WTC11 (cell line): ENCODE measurements around the gene BAG1.

Experiments
- FOXJ3 ChIP-seq: sonication (generic); formaldehyde crosslinking; IDR thresholded peaks from 2 replicates; pipeline ENCODE4 v1.9.0; 2021; ENCODE audit warnings: missing genetic modification reagents, mild to moderate bottlenecking, borderline replicate concordance
- FOXP1 ChIP-seq: sonication (generic); formaldehyde crosslinking; IDR thresholded peaks from 2 replicates; pipeline ENCODE4 v1.8.0; 2022; ENCODE audit warnings: missing genetic modification reagents, mild to moderate bottlenecking, moderate library complexity, borderline replicate concordance
- ZNF138 ChIP-seq: sonication (generic); formaldehyde crosslinking; conservative IDR thresholded peaks from 2 replicates; pipeline ENCODE4 v1.8.1; 2022; ENCODE audit warnings: mild to moderate bottlenecking, moderate library complexity, missing genetic modification reagents
- ZNF416 ChIP-seq: fragments of 250-450 bp; sonication (Bioruptor Pico); IDR thresholded peaks from 2 replicates; pipeline ENCODE4 v1.9.0; 2021; ENCODE audit warnings: mild to moderate bottlenecking, inconsistent platforms
- TF ChIP-seq, protein P1 (sequence below): fragments of 200-600 bp; IDR thresholded peaks from 2 replicates; pipeline ENCODE4 v1.8.0; 2022; ENCODE audit warnings: antibody characterized with exemption

DNA sequence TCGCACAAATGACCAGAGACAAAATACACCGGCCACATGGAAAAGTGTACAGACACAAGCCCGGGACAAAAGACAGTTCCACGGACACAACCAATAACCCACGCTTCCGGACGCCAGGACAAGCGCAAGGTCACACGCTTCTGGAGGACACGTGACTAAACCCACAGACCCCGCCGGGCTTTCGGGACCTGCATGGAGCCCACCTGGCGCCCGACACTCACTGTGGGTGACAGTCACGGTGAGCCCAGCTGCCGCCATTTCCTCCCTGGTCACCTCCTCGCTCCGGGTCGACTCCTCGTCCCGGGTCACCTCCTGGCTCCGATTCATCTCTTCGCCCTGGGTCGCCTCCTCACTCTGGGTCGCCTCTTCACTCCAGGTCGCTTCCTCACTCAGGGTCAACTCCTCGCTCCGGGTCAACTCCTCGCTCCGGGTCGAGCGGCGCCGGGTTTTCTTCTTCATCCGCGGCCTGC is 470 bp downstream of the BAG1 start:
- no peak for TF ChIP-seq FOXP1
- TF ChIP-seq ZNF138, result no peak
- TF ChIP-seq, protein P1, sequence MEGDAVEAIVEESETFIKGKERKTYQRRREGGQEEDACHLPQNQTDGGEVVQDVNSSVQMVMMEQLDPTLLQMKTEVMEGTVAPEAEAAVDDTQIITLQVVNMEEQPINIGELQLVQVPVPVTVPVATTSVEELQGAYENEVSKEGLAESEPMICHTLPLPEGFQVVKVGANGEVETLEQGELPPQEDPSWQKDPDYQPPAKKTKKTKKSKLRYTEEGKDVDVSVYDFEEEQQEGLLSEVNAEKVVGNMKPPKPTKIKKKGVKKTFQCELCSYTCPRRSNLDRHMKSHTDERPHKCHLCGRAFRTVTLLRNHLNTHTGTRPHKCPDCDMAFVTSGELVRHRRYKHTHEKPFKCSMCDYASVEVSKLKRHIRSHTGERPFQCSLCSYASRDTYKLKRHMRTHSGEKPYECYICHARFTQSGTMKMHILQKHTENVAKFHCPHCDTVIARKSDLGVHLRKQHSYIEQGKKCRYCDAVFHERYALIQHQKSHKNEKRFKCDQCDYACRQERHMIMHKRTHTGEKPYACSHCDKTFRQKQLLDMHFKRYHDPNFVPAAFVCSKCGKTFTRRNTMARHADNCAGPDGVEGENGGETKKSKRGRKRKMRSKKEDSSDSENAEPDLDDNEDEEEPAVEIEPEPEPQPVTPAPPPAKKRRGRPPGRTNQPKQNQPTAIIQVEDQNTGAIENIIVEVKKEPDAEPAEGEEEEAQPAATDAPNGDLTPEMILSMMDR, result no peak
- no peak for TF ChIP-seq FOXJ3 (CRISPR knock-in tag)
- TF ChIP-seq ZNF416 (CRISPR knock-in tag), result no peak
